ENCODE measurements around the gene CCDC71L.
A peak's percentile ranks its signal among the peaks of the same experiment; 100 is the strongest.

Gene CCDC71L

GRCh38 chr7:106623853-106624252, 37.1 kb downstream of the CCDC71L start:
- Histone ChIP-seq H3K4me3 (ENCODE audit: low read length in 2 of 2) (no peak overlapping the region), H3K4me1 (ENCODE audit: control insufficient read depth in 2 of 2, insufficient read depth in 2 of 2, low read length in 2 of 2) (peaks cover 31 to 39% of the 10 kb centered on the region in 2 donors), H3K27ac (ENCODE audit: low read depth in 2 of 2, low read length in 2 of 2) (no peak overlapping the region), H3K36me3 (ENCODE audit: control insufficient read depth in 2 of 2, insufficient read depth in 2 of 2, low read length in 2 of 2) (no peaks in the 10 kb centered on the region), H3K9ac (ENCODE audit: low read depth in 1 of 2, low read length in 2 of 2) (no peak overlapping the region), H3K27me3 (ENCODE audit: control insufficient read depth in 2 of 2, insufficient read depth in 2 of 2, low read length in 2 of 2) (no peaks in the 10 kb centered on the region), H3K9me3 (ENCODE audit: control insufficient read depth in 2 of 2, low read length in 2 of 2) (no peaks in the 10 kb centered on the region)

- Histone ChIP-seq H3K9me3 (ENCODE audit: control insufficient read depth in 2 of 2, low read length in 2 of 2) (no peaks in the 10 kb centered on the region), H3K27me3 (ENCODE audit: control insufficient read depth in 2 of 2, insufficient read depth in 2 of 2, low read length in 2 of 2) (no peaks in the 10 kb centered on the region), H3K9ac (ENCODE audit: low read depth in 1 of 2, low read length in 2 of 2) (no peak overlapping the region), H3K36me3 (ENCODE audit: control insufficient read depth in 2 of 2, insufficient read depth in 2 of 2, low read length in 2 of 2) (no peaks in the 10 kb centered on the region), H3K27ac (ENCODE audit: low read depth in 2 of 2, low read length in 2 of 2) (no peak overlapping the region), H3K4me3 (ENCODE audit: low read length in 2 of 2) (no peak overlapping the region), H3K4me1 (ENCODE audit: control insufficient read depth in 2 of 2, insufficient read depth in 2 of 2, low read length in 2 of 2) (peaks cover 31 to 39% of the 10 kb centered on the region in 2 donors)
These were observed 37.7 kb downstream of the CCDC71L start for GRCh38 chr7:106623315-106623660.

GRCh38 chr7:106622654-106623314, 38.2 kb downstream of the CCDC71L start:
- peak overlapping the region in 1 of 2 donors; percentile 12 for H3K27ac ChIP-seq (ENCODE audit: low read depth in 2 of 2, low read length in 2 of 2)
- peak overlapping the region in 1 of 2 donors; percentile 2 for H3K4me3 ChIP-seq (ENCODE audit: low read length in 2 of 2)
- no peaks in the 10 kb centered on the region for H3K27me3 ChIP-seq (ENCODE audit: control insufficient read depth in 2 of 2, insufficient read depth in 2 of 2, low read length in 2 of 2)
- H3K4me1 ChIP-seq (ENCODE audit: control insufficient read depth in 2 of 2, insufficient read depth in 2 of 2, low read length in 2 of 2) = peaks cover 31 to 39% of the 10 kb centered on the region in 2 donors
- H3K9me3 ChIP-seq (ENCODE audit: control insufficient read depth in 2 of 2, low read length in 2 of 2) = no peaks in the 10 kb centered on the region
- no peak overlapping the region for H3K9ac ChIP-seq (ENCODE audit: low read depth in 1 of 2, low read length in 2 of 2)
- no peaks in the 10 kb centered on the region for H3K36me3 ChIP-seq (ENCODE audit: control insufficient read depth in 2 of 2, insufficient read depth in 2 of 2, low read length in 2 of 2)

GRCh38 chr7:106621393-106622132, 39.4 kb downstream of the CCDC71L start:
- H3K9ac ChIP-seq (ENCODE audit: low read depth in 1 of 2, low read length in 2 of 2) = no peak overlapping the region
- no peak overlapping the region for H3K27ac ChIP-seq (ENCODE audit: low read depth in 2 of 2, low read length in 2 of 2)
- no peaks in the 10 kb centered on the region for H3K36me3 ChIP-seq (ENCODE audit: control insufficient read depth in 2 of 2, insufficient read depth in 2 of 2, low read length in 2 of 2)
- peaks cover 27 to 30% of the 10 kb centered on the region in 2 donors for H3K4me1 ChIP-seq (ENCODE audit: control insufficient read depth in 2 of 2, insufficient read depth in 2 of 2, low read length in 2 of 2)
- no peaks in the 10 kb centered on the region for H3K9me3 ChIP-seq (ENCODE audit: control insufficient read depth in 2 of 2, low read length in 2 of 2)
- H3K27me3 ChIP-seq (ENCODE audit: control insufficient read depth in 2 of 2, insufficient read depth in 2 of 2, low read length in 2 of 2) = no peaks in the 10 kb centered on the region
- no peak overlapping the region for H3K4me3 ChIP-seq (ENCODE audit: low read length in 2 of 2)

GRCh38 chr7:106620676-106621075, 40.3 kb downstream of the CCDC71L start:
- H3K27me3 ChIP-seq (ENCODE audit: control insufficient read depth in 2 of 2, insufficient read depth in 2 of 2, low read length in 2 of 2) = no peaks in the 10 kb centered on the region
- no peak overlapping the region for H3K9ac ChIP-seq (ENCODE audit: low read depth in 1 of 2, low read length in 2 of 2)
- no peaks in the 10 kb centered on the region for H3K9me3 ChIP-seq (ENCODE audit: control insufficient read depth in 2 of 2, low read length in 2 of 2)
- H3K4me3 ChIP-seq (ENCODE audit: low read length in 2 of 2) = no peak overlapping the region
- H3K27ac ChIP-seq (ENCODE audit: low read depth in 2 of 2, low read length in 2 of 2) = no peak overlapping the region
- H3K4me1 ChIP-seq (ENCODE audit: control insufficient read depth in 2 of 2, insufficient read depth in 2 of 2, low read length in 2 of 2) = peaks cover 21 to 22% of the 10 kb centered on the region in 2 donors
- no peaks in the 10 kb centered on the region for H3K36me3 ChIP-seq (ENCODE audit: control insufficient read depth in 2 of 2, insufficient read depth in 2 of 2, low read length in 2 of 2)

- H3K4me3 ChIP-seq (ENCODE audit: low read length in 2 of 2) = no peak overlapping the region
- no peak overlapping the region for H3K9ac ChIP-seq (ENCODE audit: low read depth in 1 of 2, low read length in 2 of 2)
- peaks cover 15% of the 10 kb centered on the region in 2 donors for H3K4me1 ChIP-seq (ENCODE audit: control insufficient read depth in 2 of 2, insufficient read depth in 2 of 2, low read length in 2 of 2)
- no peaks in the 10 kb centered on the region for H3K27me3 ChIP-seq (ENCODE audit: control insufficient read depth in 2 of 2, insufficient read depth in 2 of 2, low read length in 2 of 2)
- H3K27ac ChIP-seq (ENCODE audit: low read depth in 2 of 2, low read length in 2 of 2) = no peak overlapping the region
- H3K36me3 ChIP-seq (ENCODE audit: control insufficient read depth in 2 of 2, insufficient read depth in 2 of 2, low read length in 2 of 2) = no peaks in the 10 kb centered on the region
- H3K9me3 ChIP-seq (ENCODE audit: control insufficient read depth in 2 of 2, low read length in 2 of 2) = no peaks in the 10 kb centered on the region
These were observed 40.9 kb downstream of the CCDC71L start for GRCh38 chr7:106620034-106620433.

GRCh38 chr7:106619213-106619612, 41.7 kb downstream of the CCDC71L start:
- Histone ChIP-seq H3K4me1 (ENCODE audit: control insufficient read depth in 2 of 2, insufficient read depth in 2 of 2, low read length in 2 of 2) (peaks cover 9 to 10% of the 10 kb centered on the region in 2 donors), H3K9me3 (ENCODE audit: control insufficient read depth in 2 of 2, low read length in 2 of 2) (no peaks in the 10 kb centered on the region)

GRCh38 chr7:106618480-106618879, 42.5 kb downstream of the CCDC71L start:
- no peak overlapping the region for H3K27ac ChIP-seq (ENCODE audit: low read depth in 2 of 2, low read length in 2 of 2)
- no peaks in the 10 kb centered on the region for H3K9me3 ChIP-seq (ENCODE audit: control insufficient read depth in 2 of 2, low read length in 2 of 2)
- no peaks in the 10 kb centered on the region for H3K36me3 ChIP-seq (ENCODE audit: control insufficient read depth in 2 of 2, insufficient read depth in 2 of 2, low read length in 2 of 2)
- H3K4me3 ChIP-seq (ENCODE audit: low read length in 2 of 2) = no peak overlapping the region
- H3K4me1 ChIP-seq (ENCODE audit: control insufficient read depth in 2 of 2, insufficient read depth in 2 of 2, low read length in 2 of 2) = peaks cover 3 to 5% of the 10 kb centered on the region in 2 donors
- no peaks in the 10 kb centered on the region for H3K27me3 ChIP-seq (ENCODE audit: control insufficient read depth in 2 of 2, insufficient read depth in 2 of 2, low read length in 2 of 2)
- no peak overlapping the region for H3K9ac ChIP-seq (ENCODE audit: low read depth in 1 of 2, low read length in 2 of 2)

More at GRCh38 chr7:106619213-106619612, 41.7 kb downstream of the CCDC71L start:
- Histone ChIP-seq H3K27ac (ENCODE audit: low read depth in 2 of 2, low read length in 2 of 2) (no peak overlapping the region), H3K27me3 (ENCODE audit: control insufficient read depth in 2 of 2, insufficient read depth in 2 of 2, low read length in 2 of 2) (no peaks in the 10 kb centered on the region), H3K36me3 (ENCODE audit: control insufficient read depth in 2 of 2, insufficient read depth in 2 of 2, low read length in 2 of 2) (no peaks in the 10 kb centered on the region), H3K9ac (ENCODE audit: low read depth in 1 of 2, low read length in 2 of 2) (no peak overlapping the region), H3K4me3 (ENCODE audit: low read length in 2 of 2) (no peak overlapping the region)

GRCh38 chr7:106617860-106618259, 43.1 kb downstream of the CCDC71L start:
- H3K27ac ChIP-seq (ENCODE audit: low read depth in 2 of 2, low read length in 2 of 2) = no peak overlapping the region
- H3K9ac ChIP-seq (ENCODE audit: low read depth in 1 of 2, low read length in 2 of 2) = no peak overlapping the region
- peaks cover 0 to 3% of the 10 kb centered on the region in 2 donors for H3K4me1 ChIP-seq (ENCODE audit: control insufficient read depth in 2 of 2, insufficient read depth in 2 of 2, low read length in 2 of 2)
- no peak overlapping the region for H3K4me3 ChIP-seq (ENCODE audit: low read length in 2 of 2)
- H3K27me3 ChIP-seq (ENCODE audit: control insufficient read depth in 2 of 2, insufficient read depth in 2 of 2, low read length in 2 of 2) = no peaks in the 10 kb centered on the region
- H3K9me3 ChIP-seq (ENCODE audit: control insufficient read depth in 2 of 2, low read length in 2 of 2) = no peaks in the 10 kb centered on the region
- H3K36me3 ChIP-seq (ENCODE audit: control insufficient read depth in 2 of 2, insufficient read depth in 2 of 2, low read length in 2 of 2) = no peaks in the 10 kb centered on the region

GRCh38 chr7:106616708-106617051, 44.3 kb downstream of the CCDC71L start:
- Histone ChIP-seq H3K9me3 (ENCODE audit: control insufficient read depth in 2 of 2, low read length in 2 of 2) (no peaks in the 10 kb centered on the region), H3K27me3 (ENCODE audit: control insufficient read depth in 2 of 2, insufficient read depth in 2 of 2, low read length in 2 of 2) (no peaks in the 10 kb centered on the region), H3K4me3 (ENCODE audit: low read length in 2 of 2) (no peak overlapping the region), H3K4me1 (ENCODE audit: control insufficient read depth in 2 of 2, insufficient read depth in 2 of 2, low read length in 2 of 2) (no peaks in the 10 kb centered on the region), H3K9ac (ENCODE audit: low read depth in 1 of 2, low read length in 2 of 2) (no peak overlapping the region), H3K36me3 (ENCODE audit: control insufficient read depth in 2 of 2, insufficient read depth in 2 of 2, low read length in 2 of 2) (no peaks in the 10 kb centered on the region), H3K27ac (ENCODE audit: low read depth in 2 of 2, low read length in 2 of 2) (no peak overlapping the region)
